GM21367 (cell line): ENCODE measurements around the gene TAT.
"Not testable (repeated sequence)": the region's sequence is repeated elsewhere in the genome, so short reads cannot be mapped to it uniquely, and the experiment has no call there.

Experiments
- ATAC-seq: cut with Tn5 transposase; IDR thresholded peaks from one replicate; pipeline ENCODE4 v1.9.1; 2021; ENCODE audit not compliant: unreplicated experiment

The TAT gene

GRCh38 chr16:71585318-71585703 is 8.4 kb upstream of the TAT start:
- ATAC-seq, result no peak

GRCh38 chr16:71584543-71585317 is 7.8 kb upstream of the TAT start:
- ATAC-seq, result no peak

GRCh38 chr16:71582553-71582848 is 5.6 kb upstream of the TAT start:
- ATAC-seq, result not testable (repeated sequence)

GRCh38 chr16:71574702-71575101 is 2.2 kb downstream of the TAT start:
- ATAC-seq, result no peak

- ATAC-seq, result no peak
These were observed 3.4 kb downstream of the TAT start for GRCh38 chr16:71573387-71574094.

- ATAC-seq, result no peak
These were observed 4.3 kb downstream of the TAT start for GRCh38 chr16:71572497-71573116.

- no peak for ATAC-seq
These were observed 6.7 kb downstream of the TAT start for GRCh38 chr16:71570144-71570543.

GRCh38 chr16:71569621-71570020 is 7.3 kb downstream of the TAT start:
- ATAC-seq, result no peak

GRCh38 chr16:71568551-71568950 is 8.3 kb downstream of the TAT start:
- no peak for ATAC-seq

GRCh38 chr16:71567931-71568330 is 9.0 kb downstream of the TAT start:
- ATAC-seq, result no peak

- no peak for ATAC-seq
These were observed 10.8 kb downstream of the TAT start for GRCh38 chr16:71565812-71566700.

GRCh38 chr16:71564335-71564967 is 12.4 kb downstream of the TAT start:
- ATAC-seq, result no peak

GRCh38 chr16:71562552-71562951 is 14.3 kb downstream of the TAT start:
- ATAC-seq, result no peak

GRCh38 chr16:71561886-71562285 is 15.0 kb downstream of the TAT start:
- ATAC-seq, result not testable (repeated sequence)

GRCh38 chr16:71559855-71560254 is 17.0 kb downstream of the TAT start:
- no peak for ATAC-seq

- ATAC-seq, result no peak
These were observed 18.8 kb downstream of the TAT start for GRCh38 chr16:71557954-71558582.

- ATAC-seq, result no peak
These were observed 19.6 kb downstream of the TAT start for GRCh38 chr16:71557299-71557698.

- no peak for ATAC-seq
These were observed 21.5 kb downstream of the TAT start for GRCh38 chr16:71555230-71555891.

- no peak for ATAC-seq
These were observed 24.0 kb downstream of the TAT start for GRCh38 chr16:71552698-71553503.
